ENCODE data around the gene MMAB.

DNA sequence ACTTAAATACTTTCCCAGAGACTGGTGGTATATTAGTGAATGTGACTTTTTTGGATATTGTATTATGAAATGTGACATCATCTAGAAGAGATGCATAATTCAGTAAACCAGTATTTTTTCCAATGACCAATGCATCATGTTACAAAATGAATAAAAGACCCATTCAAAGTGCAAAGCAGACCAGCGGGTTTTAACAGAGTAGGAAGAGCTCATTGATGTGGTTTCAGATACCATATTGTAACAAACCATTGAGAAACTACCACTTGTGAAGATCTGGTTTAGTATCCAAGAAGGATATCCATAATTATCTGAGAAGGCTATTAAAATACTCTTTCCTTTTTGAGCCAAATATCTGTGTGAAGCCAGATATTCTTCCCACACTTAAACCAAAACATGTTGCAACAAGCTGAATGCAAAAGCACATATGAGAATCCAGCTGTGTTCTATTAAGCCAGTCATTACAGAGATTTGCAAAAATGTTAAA lies 47.9 kb upstream of the MMAB start:
- no peak for TF ChIP-seq RAD21 (IDR thresholded peaks at IDR 0.05)
- no peak for TF ChIP-seq HNF4A (conservative IDR thresholded peaks at IDR 0.05)
- TF ChIP-seq ATF3 (IDR thresholded peaks at IDR 0.05), result no peak
